Chondrocyte (in vitro differentiated cells): ENCODE data around the gene COPE. TPM values are rescaled to one million over a fixed set of nuclear protein-coding genes. Genes with fewer than 3 reads are reported as not detected.
"Not testable (repeated sequence)": the region's sequence is repeated elsewhere in the genome, so short reads cannot be mapped to it uniquely, and the experiment has no call there.

Source experiments
- DNase-seq: peaks from one replicate; pipeline ENCODE4 v3.0.0; 2021; ENCODE audit warnings: mixed read lengths, low spot score
- H3K27ac Mint-ChIP-seq: one replicate; pipeline ENCODE4 v1.8.0; 2021; ENCODE audit warnings: mild to moderate bottlenecking, moderate library complexity, mixed read lengths; ENCODE audit not compliant: unreplicated experiment
- H3K27me3 Mint-ChIP-seq: 2 replicates; pipeline ENCODE4 v1.8.0; 2021; ENCODE audit warnings: low read depth, mixed read lengths
- H3K36me3 Mint-ChIP-seq: 2 replicates; pipeline ENCODE4 v1.8.0; 2021; ENCODE audit warnings: low read depth, mixed read lengths
- H3K4me1 Mint-ChIP-seq: 2 replicates; pipeline ENCODE4 v1.8.0; 2021; ENCODE audit warnings: low read depth, mild to moderate bottlenecking, mixed read lengths
- H3K4me3 Mint-ChIP-seq: one replicate; pipeline ENCODE4 v1.8.0; 2021; ENCODE audit warnings: mild to moderate bottlenecking, moderate library complexity, mixed read lengths; ENCODE audit not compliant: unreplicated experiment
- H3K9me3 Mint-ChIP-seq: 2 replicates; pipeline ENCODE4 v1.8.0; 2021; ENCODE audit warnings: low read depth, mixed read lengths
- total RNA-seq: library from RNA; stranded (reverse); gene quantifications from 3 replicates; pipeline ENCODE4 v1.2.1, GENCODE V29; 2021
- TF ChIP-seq, protein P1 (sequence below): fragments of 200-600 bp; sonication (generic); IDR thresholded peaks from 2 replicates; pipeline ENCODE4 v1.5.0; 2021; ENCODE audit warnings: antibody characterized with exemption, mild to moderate bottlenecking, moderate library complexity

COPE gene
- total RNA-seq, 1 donor from 2014 or later: 175 TPM

DNA sequence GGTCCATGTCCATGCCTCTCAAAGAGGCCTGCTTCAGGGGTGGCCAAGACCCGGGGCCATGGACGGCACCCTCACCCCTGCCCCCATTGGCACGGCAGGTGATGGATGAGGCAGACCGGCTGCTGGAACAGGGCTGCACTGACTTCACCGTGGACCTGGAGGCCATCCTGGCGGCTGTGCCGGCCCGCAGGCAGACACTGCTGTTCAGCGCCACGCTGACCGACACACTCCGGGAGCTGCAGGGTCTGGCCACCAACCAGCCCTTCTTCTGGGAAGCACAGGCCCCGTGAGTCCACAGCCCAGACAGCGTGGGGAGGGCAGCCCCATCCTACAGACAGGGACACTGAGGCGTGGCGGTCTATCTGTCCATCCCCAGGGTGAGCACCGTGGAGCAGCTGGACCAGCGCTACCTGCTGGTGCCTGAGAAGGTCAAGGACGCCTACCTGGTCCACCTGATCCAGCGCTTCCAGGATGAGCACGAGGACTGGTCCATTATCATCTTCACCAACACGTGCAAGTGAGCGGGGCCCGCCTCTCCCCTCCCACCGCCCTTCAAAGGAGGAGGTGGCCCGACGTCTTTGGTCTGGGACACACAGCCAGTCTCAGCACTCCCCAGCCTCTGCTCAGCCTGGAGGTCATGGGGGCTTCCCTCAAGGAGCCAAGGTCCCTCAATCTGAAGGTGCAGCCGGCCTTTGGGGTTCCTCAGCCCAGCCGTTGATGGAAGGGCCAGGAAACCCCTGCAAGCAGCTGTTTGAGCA, 3.2 kb upstream of the COPE start:
- Mint-ChIP-seq H3K4me1 (peaks cover 32% of the 10 kb centered on the region), H3K36me3 (peaks cover 15% of the 10 kb centered on the region), H3K9me3 (no peaks in the 10 kb centered on the region), H3K27ac (no peak overlapping the region), H3K27me3 (no peaks in the 10 kb centered on the region), H3K4me3 (no peak overlapping the region)
- TF ChIP-seq, protein P1, sequence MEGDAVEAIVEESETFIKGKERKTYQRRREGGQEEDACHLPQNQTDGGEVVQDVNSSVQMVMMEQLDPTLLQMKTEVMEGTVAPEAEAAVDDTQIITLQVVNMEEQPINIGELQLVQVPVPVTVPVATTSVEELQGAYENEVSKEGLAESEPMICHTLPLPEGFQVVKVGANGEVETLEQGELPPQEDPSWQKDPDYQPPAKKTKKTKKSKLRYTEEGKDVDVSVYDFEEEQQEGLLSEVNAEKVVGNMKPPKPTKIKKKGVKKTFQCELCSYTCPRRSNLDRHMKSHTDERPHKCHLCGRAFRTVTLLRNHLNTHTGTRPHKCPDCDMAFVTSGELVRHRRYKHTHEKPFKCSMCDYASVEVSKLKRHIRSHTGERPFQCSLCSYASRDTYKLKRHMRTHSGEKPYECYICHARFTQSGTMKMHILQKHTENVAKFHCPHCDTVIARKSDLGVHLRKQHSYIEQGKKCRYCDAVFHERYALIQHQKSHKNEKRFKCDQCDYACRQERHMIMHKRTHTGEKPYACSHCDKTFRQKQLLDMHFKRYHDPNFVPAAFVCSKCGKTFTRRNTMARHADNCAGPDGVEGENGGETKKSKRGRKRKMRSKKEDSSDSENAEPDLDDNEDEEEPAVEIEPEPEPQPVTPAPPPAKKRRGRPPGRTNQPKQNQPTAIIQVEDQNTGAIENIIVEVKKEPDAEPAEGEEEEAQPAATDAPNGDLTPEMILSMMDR: no peak
- no peak for DNase-seq

GRCh38 chr19:18921593-18921992, 2.4 kb upstream of the COPE start:
- TF ChIP-seq, protein P1: no peak
- peaks cover 37% of the 10 kb centered on the region for H3K4me1 Mint-ChIP-seq
- peaks cover 15% of the 10 kb centered on the region for H3K36me3 Mint-ChIP-seq
- no peaks in the 10 kb centered on the region for H3K9me3 Mint-ChIP-seq
- H3K27ac Mint-ChIP-seq: no peak overlapping the region
- no peaks in the 10 kb centered on the region for H3K27me3 Mint-ChIP-seq
- no peak overlapping the region for H3K4me3 Mint-ChIP-seq
- no peak for DNase-seq

DNA sequence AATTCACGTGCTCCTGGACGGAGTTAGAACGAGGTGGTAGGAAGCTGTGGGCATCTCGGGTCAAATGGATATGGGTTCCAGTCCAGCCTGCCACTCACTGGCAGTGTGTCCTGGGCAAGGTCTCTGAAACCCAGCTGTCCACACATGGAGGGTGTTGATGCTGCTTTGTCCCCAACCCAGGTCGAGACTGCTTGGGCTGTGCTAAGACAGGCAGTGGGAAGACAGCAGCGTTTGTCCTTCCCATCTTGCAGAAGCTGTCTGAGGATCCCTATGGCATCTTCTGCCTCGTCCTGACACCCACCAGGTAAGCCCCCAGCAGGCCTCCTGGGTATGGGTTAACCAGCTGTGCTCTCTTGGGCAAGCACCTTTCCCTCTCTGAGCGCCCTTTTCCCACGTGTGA, 1.2 kb upstream of the COPE start:
- peak overlapping the region; percentile 92 for H3K4me3 Mint-ChIP-seq
- H3K27ac Mint-ChIP-seq: peak overlapping the region; percentile 97
- H3K4me1 Mint-ChIP-seq: peaks cover 40% of the 10 kb centered on the region
- no peaks in the 10 kb centered on the region for H3K9me3 Mint-ChIP-seq
- TF ChIP-seq, protein P1: no peak
- H3K27me3 Mint-ChIP-seq: no peaks in the 10 kb centered on the region
- H3K36me3 Mint-ChIP-seq: peaks cover 13% of the 10 kb centered on the region
- no peak for DNase-seq

DNA sequence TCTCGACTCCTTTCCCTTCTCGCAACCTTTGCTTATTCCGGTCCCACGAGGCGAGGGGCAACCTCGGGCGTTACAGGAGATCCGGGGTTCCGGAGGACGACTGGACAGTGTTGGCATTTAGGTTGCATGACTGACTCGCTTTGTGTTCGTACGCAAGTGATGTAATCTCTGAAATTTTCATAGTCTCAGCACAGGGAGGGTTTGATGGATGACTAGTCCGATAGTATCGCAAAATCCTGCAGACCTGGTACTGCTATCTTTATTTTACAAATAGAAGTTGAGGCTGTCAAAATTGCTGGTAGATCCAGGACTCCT, 670 bp upstream of the COPE start:
- Mint-ChIP-seq H3K27ac (peak overlapping the region; percentile 97), H3K27me3 (no peaks in the 10 kb centered on the region), H3K36me3 (peaks cover 13% of the 10 kb centered on the region), H3K4me1 (peaks cover 40% of the 10 kb centered on the region), H3K9me3 (no peaks in the 10 kb centered on the region), H3K4me3 (peak overlapping the region; percentile 92)
- no peak for DNase-seq
- TF ChIP-seq, protein P1: no peak

- DNase-seq: not testable (repeated sequence)
These were observed 1.6 kb downstream of the COPE start for GRCh38 chr19:18917593-18917992.

DNA sequence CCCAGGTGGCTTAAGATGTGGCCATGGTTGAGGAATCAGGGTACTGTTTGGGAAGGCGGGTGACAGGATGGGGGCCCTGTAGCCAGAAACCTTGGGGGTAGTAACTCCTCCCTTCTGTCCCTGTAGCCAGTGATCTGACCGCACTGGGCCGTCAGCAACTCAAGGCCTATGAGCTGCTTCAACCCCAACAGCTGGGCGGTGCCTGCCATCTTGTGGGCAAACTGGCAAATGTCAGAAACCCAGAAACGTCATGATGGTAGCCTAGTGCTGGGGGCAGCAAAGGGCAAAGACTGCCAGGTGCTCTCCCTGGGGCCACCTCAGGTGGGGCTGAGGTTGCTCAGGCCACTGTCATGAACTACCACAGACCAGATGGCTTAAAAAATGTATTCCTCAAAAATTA, 3.5 kb downstream of the COPE start:
- no peaks in the 10 kb centered on the region for H3K9me3 Mint-ChIP-seq
- peaks cover 33% of the 10 kb centered on the region for H3K4me1 Mint-ChIP-seq
- DNase-seq: no peak
- H3K27me3 Mint-ChIP-seq: no peaks in the 10 kb centered on the region
- TF ChIP-seq, protein P1: peak; percentile 61
- H3K4me3 Mint-ChIP-seq: no peak overlapping the region
- peak overlapping the region; percentile 41 for H3K27ac Mint-ChIP-seq
- H3K36me3 Mint-ChIP-seq: peaks cover 11% of the 10 kb centered on the region

More at GRCh38 chr19:18917593-18917992, 1.6 kb downstream of the COPE start:
- peak overlapping the region; percentile 92 for H3K4me3 Mint-ChIP-seq
- H3K4me1 Mint-ChIP-seq: peaks cover 40% of the 10 kb centered on the region
- H3K27me3 Mint-ChIP-seq, H3K9me3 Mint-ChIP-seq: not testable (repeated sequence)
- H3K27ac Mint-ChIP-seq: peak overlapping the region; percentile 70
- peaks cover 14% of the 10 kb centered on the region for H3K36me3 Mint-ChIP-seq
